Panc1 (cell line): Measurements from ENCODE around the gene PTPRK. TPM values are rescaled to one million over a fixed set of nuclear protein-coding genes. Genes with fewer than 3 reads are reported as not detected.

Source experiments
- ATAC-seq: fragments of 200-7000 bp; cut with Tn5 transposase; 2 replicates; pipeline ENCODE4 v1.9.1; 2020; ENCODE audit warnings: mild to moderate bottlenecking, moderate library complexity
- BruUV-seq: library from RNA; stranded (reverse); fragments of 400-500 nt; replicated peaks from 2 replicates; lab custom pipeline; 2021; lab: Mats Ljungman, UMichigan
- CTCF ChIA-PET: fragments of 300-600 bp; sonication (Branson Sonifier 250); formaldehyde crosslinking; loops from one replicate; lab custom pipeline; 2022; ENCODE audit warnings: antibody characterized with exemption; lab: Charles Lee
- POLR2A ChIA-PET: fragments of 300-600 bp; sonication (Branson Sonifier 250); formaldehyde crosslinking; loops from one replicate; lab custom pipeline; 2022; ENCODE audit warnings: antibody characterized with exemption; lab: Charles Lee
- DNase-seq: peaks from one replicate; pipeline ENCODE4 v3.0.0-alpha.2; 2010; ENCODE audit warnings: low read depth, low spot score
- H3K27ac ChIP-seq: 2 replicates; pipeline ENCODE4 v1.5.1; 2011; ENCODE audit warnings: mild to moderate bottlenecking, low read length, inconsistent platforms
- H3K27me3 ChIP-seq: fragments of 200-500 bp; sonication (Bioruptor generic); 2 replicates; pipeline ENCODE4 v1.6.0; 2014; ENCODE audit warnings: low read length, inconsistent platforms; ENCODE audit not compliant: control insufficient read depth, insufficient read depth
- H3K36me3 ChIP-seq: fragments of 200-500 bp; sonication (Bioruptor generic); 2 replicates; pipeline ENCODE4 v1.5.1; 2014; ENCODE audit warnings: inconsistent platforms, mild to moderate bottlenecking, low read length, moderate library complexity; ENCODE audit not compliant: control insufficient read depth, insufficient read depth
- H3K4me1 ChIP-seq: 2 replicates; pipeline ENCODE4 v1.5.1; 2011; ENCODE audit warnings: inconsistent platforms, mild to moderate bottlenecking, low read length, moderate library complexity; ENCODE audit not compliant: control insufficient read depth, insufficient read depth
- H3K4me3 ChIP-seq, 2 experiments: 2 replicates each; pipeline ENCODE4 v1.5.1; 2011 to 2012; ENCODE audit warnings: low read depth in 2 of 2, low read length in 2 of 2, mild to moderate bottlenecking in 2 of 2, inconsistent platforms in 1 of 2, moderate library complexity in 1 of 2
- H3K9me3 ChIP-seq: fragments of 200-500 bp; sonication (Bioruptor generic); 2 replicates; pipeline ENCODE4 v1.5.1; 2014; ENCODE audit warnings: low read depth, mild to moderate bottlenecking, inconsistent platforms, low read length, moderate library complexity; ENCODE audit not compliant: control insufficient read depth, insufficient read depth
- POLR2AphosphoS5 ChIP-seq: IDR thresholded peaks from 2 replicates; pipeline ENCODE4 v1.6.1; 2012; ENCODE audit warnings: mild to moderate bottlenecking, low read depth, low read length, moderate library complexity
- SIN3A ChIP-seq: IDR thresholded peaks from 2 replicates; pipeline ENCODE4 v1.6.1; 2012; ENCODE audit warnings: low read depth, mild to moderate bottlenecking, low read length, moderate library complexity, borderline replicate concordance; ENCODE audit not compliant: insufficient read depth
- TCF7L2 ChIP-seq: IDR thresholded peaks from 2 replicates; pipeline ENCODE4 v1.6.1; 2011; ENCODE audit warnings: mild to moderate bottlenecking, low read depth, low read length, inconsistent platforms
- in situ Hi-C: cut with HindIII; loops from 2 replicates; pipeline ENCODE4 v1.10.0; 2016; ENCODE audit warnings: low sequenced_read_pairs, low pct_unique_long_range_greater_than_20kb
- intact Hi-C: fragments of 100-400 bp; cut with micrococcal nuclease; formaldehyde crosslinking; loops from one replicate; pipeline ENCODE4 v1.10.0; 2022; ENCODE audit not compliant: unreplicated experiment
- total RNA-seq: library from RNA; stranded (reverse); gene quantifications from one replicate; pipeline ENCODE4 v1.2.1, GENCODE V29; 2021; ENCODE audit not compliant: unreplicated experiment
- TF ChIP-seq, protein P1 (sequence below): fragments of 450-650 bp; IDR thresholded peaks from 2 replicates; pipeline ENCODE4 v1.5.1; 2017; ENCODE audit warnings: mild to moderate bottlenecking
- TF ChIP-seq, protein P2 (sequence below), 2 experiments: IDR thresholded peaks; 2 replicates each; pipeline ENCODE4 v1.6.1; 2011 to 2012; ENCODE audit warnings: low read depth in 2 of 2, control low read depth in 1 of 2, low read length in 1 of 2, mild to moderate bottlenecking in 1 of 2, moderate library complexity in 1 of 2; ENCODE audit not compliant: insufficient read depth in 1 of 2

PTPRK gene
- total RNA-seq, 1 experiment from 2014 or later: 61.8 TPM

DNA sequence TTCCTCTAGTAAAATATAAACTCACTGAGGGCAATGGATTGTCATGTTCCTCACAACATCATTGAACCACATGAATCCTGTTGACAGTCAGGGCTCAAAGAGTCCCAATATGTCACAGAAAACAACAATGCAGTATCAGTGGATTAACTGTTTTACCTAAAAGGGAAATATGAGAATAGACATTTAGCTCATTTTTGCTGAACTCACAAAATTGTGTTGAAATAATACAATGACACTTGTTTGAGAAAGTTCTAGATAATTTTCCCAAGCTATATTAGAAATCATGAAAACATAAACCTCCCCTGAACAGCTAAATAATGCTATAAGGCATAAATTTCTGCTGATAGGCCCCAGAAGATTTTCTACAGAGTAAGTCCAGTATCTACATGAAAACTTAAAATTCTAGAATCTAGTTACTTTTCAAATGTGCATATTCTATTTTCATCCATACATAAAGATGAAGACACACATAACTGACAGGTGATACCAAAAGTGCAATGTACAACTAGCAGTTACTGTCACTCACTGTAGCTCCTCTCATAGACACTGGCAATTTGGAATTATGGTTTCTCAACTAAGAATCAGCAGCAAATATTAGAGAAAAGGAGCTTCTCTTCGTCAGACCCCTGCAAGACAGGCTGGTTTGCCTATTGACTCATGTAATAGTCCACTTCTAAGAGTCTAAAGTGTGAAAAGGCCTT lies 269.9 kb downstream of the PTPRK start:
- no peak for ATAC-seq

DNA sequence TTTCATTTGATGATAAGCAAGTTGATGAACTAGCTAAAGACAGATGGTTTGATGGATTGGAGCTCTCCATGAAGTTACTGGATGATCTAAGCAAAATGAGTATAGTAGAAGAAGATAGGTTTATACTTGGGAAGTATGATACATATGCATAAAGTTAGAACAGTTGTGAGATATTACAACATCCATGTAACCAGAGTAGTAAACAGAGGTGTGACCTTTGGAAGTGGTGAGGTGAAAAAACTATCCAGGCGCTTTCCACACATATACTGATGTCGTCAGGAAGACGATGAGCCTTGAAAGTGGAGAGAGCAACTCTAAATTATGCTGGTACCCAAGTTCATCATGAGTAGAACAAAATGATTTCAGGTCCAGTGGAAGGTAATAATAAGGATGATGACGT lies 271.0 kb downstream of the PTPRK start:
- no peaks in the 10 kb centered on the region for H3K36me3 ChIP-seq
- ATAC-seq: no peak
- in situ Hi-C loops (no loop called here), intact Hi-C loops (no loop called here)
- DNase-seq: no peak
- H3K4me3 ChIP-seq: no peak overlapping the region
- BruUV-seq: no TSS peak
- H3K9me3 ChIP-seq: no peaks in the 10 kb centered on the region
- POLR2A ChIA-PET: no interaction called here
- no peaks in the 10 kb centered on the region for H3K4me1 ChIP-seq
- CTCF ChIA-PET: no interaction called here
- H3K27me3 ChIP-seq: no peaks in the 10 kb centered on the region
- TF ChIP-seq TCF7L2: no peak
- TF ChIP-seq POLR2AphosphoS5: no peak
- TF ChIP-seq SIN3A: no peak
- TF ChIP-seq, protein P1, sequence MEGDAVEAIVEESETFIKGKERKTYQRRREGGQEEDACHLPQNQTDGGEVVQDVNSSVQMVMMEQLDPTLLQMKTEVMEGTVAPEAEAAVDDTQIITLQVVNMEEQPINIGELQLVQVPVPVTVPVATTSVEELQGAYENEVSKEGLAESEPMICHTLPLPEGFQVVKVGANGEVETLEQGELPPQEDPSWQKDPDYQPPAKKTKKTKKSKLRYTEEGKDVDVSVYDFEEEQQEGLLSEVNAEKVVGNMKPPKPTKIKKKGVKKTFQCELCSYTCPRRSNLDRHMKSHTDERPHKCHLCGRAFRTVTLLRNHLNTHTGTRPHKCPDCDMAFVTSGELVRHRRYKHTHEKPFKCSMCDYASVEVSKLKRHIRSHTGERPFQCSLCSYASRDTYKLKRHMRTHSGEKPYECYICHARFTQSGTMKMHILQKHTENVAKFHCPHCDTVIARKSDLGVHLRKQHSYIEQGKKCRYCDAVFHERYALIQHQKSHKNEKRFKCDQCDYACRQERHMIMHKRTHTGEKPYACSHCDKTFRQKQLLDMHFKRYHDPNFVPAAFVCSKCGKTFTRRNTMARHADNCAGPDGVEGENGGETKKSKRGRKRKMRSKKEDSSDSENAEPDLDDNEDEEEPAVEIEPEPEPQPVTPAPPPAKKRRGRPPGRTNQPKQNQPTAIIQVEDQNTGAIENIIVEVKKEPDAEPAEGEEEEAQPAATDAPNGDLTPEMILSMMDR: no peak
- TF ChIP-seq, protein P2, sequence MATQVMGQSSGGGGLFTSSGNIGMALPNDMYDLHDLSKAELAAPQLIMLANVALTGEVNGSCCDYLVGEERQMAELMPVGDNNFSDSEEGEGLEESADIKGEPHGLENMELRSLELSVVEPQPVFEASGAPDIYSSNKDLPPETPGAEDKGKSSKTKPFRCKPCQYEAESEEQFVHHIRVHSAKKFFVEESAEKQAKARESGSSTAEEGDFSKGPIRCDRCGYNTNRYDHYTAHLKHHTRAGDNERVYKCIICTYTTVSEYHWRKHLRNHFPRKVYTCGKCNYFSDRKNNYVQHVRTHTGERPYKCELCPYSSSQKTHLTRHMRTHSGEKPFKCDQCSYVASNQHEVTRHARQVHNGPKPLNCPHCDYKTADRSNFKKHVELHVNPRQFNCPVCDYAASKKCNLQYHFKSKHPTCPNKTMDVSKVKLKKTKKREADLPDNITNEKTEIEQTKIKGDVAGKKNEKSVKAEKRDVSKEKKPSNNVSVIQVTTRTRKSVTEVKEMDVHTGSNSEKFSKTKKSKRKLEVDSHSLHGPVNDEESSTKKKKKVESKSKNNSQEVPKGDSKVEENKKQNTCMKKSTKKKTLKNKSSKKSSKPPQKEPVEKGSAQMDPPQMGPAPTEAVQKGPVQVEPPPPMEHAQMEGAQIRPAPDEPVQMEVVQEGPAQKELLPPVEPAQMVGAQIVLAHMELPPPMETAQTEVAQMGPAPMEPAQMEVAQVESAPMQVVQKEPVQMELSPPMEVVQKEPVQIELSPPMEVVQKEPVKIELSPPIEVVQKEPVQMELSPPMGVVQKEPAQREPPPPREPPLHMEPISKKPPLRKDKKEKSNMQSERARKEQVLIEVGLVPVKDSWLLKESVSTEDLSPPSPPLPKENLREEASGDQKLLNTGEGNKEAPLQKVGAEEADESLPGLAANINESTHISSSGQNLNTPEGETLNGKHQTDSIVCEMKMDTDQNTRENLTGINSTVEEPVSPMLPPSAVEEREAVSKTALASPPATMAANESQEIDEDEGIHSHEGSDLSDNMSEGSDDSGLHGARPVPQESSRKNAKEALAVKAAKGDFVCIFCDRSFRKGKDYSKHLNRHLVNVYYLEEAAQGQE (IDR thresholded peaks at IDR 0.05; ENCODE audit: insufficient read depth in 1 of 2, low read depth in 2 of 2, low read length in 1 of 2): no peak
- H3K27ac ChIP-seq: no peak overlapping the region

More for the DNA sequence above, 269.9 kb downstream of the PTPRK start:
- no peak for DNase-seq
- no peak overlapping the region for H3K27ac ChIP-seq
- BruUV-seq: no TSS peak
- in situ Hi-C loops (no loop called here), intact Hi-C loops (no loop called here)
- H3K27me3 ChIP-seq: no peaks in the 10 kb centered on the region
- TF ChIP-seq TCF7L2 (no peak), SIN3A (no peak), POLR2AphosphoS5 (no peak)
- TF ChIP-seq, protein P1: no peak
- TF ChIP-seq, protein P2 (IDR thresholded peaks at IDR 0.05; ENCODE audit: insufficient read depth in 1 of 2, low read depth in 2 of 2, low read length in 1 of 2): no peak
- no peaks in the 10 kb centered on the region for H3K36me3 ChIP-seq
- H3K4me3 ChIP-seq: no peak overlapping the region
- H3K9me3 ChIP-seq: no peaks in the 10 kb centered on the region
- ChIA-PET POLR2A (no interaction called here), CTCF (no interaction called here)
- H3K4me1 ChIP-seq: no peaks in the 10 kb centered on the region
